GM18868 (cell line): Measurements from ENCODE around the gene MED12L.

Source experiments
- ATAC-seq: cut with Tn5 transposase; IDR thresholded peaks from one replicate; pipeline ENCODE4 v1.9.1; 2021; ENCODE audit warnings: mild to moderate bottlenecking, moderate library complexity; ENCODE audit not compliant: unreplicated experiment

MED12L gene

GRCh38 chr3:151283907-151284461 is 198.5 kb downstream of the MED12L start:
- ATAC-seq = no peak

- no peak for ATAC-seq
These were observed 200.5 kb downstream of the MED12L start for GRCh38 chr3:151285940-151286339.

DNA sequence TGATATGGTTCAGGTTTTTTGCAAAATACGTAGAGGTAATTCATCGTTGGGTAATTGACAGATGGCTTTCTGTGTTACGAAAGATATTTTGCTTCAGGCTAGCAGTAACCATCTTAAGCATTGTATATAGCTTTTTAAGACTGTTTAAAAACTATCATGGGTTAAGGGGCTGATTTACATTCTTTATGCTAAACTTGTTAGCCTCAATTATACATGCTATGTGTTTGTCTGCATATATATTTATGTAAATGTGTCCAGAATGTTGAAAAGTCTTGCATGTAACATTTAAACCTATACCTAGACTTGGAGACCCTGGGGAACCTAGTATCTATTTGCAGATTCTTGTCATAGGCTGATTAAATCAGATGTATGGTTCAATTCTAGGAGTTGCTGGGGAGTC is 204.0 kb downstream of the MED12L start:
- no peak for ATAC-seq

DNA sequence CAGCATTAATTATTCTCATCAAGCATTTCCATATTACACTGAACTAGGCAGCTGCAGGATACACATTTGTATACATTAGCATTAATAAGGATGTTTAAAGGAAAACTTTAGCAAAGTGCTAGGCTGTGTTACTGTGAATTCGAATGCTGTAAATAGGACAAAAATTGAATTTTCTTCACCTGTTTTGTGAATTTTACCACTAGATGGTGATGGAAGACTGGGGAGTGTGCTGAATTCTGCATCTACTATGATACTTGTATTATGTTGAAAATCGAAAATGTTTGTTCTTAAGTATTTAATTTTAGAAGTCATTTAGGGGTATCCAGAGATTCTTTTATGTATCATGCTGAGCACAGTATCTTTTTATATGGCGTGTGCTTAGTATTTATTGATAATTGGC is 205.2 kb downstream of the MED12L start:
- no peak for ATAC-seq

DNA sequence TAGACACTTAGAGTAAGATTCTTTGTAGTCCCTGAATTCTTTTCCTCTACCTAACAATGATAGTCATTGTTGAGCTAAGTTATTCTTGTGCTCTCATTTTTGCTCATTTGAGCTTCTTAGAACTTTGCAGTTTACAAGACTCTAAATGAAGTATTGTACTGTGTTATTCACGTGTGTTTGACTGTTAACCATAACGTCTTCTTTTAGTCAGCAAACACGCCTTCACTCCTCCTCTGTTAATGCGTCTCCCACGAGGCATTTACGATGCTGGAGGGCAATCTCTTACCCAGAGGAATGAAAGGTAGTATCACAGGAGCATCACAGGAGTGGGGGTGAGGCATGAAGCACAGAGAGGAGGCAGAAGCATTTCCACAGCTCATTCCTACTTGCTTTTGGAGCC is 207.7 kb downstream of the MED12L start:
- ATAC-seq = peak; percentile 44

DNA sequence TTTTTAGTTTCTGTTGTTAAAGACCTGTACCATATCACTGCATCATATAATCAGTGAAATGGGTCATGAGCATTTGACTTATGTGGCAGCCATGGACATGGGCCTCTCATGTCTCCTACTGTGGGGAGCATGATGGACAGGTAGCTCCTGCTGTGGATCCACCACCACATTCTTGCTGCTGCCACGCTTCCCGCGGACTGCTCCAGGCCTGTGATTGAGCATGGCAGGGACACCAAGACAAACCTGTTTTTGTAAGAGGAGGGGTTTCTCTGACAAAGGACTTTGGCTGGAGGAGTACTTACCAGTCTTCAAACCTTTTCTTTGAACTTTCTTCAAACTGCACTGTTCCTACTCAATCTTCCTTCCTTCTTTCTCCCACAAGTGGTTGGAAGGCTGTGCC is 210.8 kb downstream of the MED12L start:
- no peak for ATAC-seq

DNA sequence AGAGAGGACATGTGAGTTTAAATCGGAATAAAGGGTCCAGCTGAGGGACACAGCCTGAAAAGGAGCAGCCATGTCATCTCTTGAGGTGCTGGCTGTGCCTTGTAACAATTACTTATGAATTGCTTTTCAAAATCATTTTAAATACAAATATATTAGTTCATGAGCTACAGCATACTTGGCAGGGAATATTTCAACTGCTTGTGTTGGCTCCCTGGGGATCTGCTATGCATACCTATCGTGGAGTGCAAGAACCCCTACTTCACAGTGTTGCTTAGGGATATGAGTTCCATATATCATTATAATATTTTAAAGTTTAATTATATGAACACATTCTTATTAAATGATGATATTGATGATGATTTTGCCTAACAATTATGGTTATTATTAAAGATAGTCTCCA is 212.0 kb downstream of the MED12L start:
- ATAC-seq = no peak

DNA sequence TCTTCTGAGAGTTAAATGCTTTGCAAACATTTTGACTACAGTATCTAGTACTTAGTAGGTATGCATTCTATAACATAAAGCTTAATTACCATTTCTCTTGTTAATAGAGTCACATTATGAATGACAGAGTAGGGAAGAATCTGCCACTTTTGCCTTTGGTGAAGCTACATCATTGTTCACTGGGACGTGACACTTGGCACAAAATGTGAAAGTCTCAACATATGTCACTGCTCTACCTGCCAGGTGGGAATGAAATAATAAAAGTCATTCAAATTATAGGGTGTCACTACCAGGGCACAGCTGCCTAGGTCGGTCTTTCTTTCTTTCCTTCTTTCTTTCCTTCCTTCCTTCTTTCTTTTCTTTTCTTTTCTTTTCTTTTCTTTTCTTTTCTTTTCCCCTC is 213.5 kb downstream of the MED12L start:
- no peak for ATAC-seq

- no peak for ATAC-seq
These were observed 215.1 kb downstream of the MED12L start for GRCh38 chr3:151300539-151300938.

DNA sequence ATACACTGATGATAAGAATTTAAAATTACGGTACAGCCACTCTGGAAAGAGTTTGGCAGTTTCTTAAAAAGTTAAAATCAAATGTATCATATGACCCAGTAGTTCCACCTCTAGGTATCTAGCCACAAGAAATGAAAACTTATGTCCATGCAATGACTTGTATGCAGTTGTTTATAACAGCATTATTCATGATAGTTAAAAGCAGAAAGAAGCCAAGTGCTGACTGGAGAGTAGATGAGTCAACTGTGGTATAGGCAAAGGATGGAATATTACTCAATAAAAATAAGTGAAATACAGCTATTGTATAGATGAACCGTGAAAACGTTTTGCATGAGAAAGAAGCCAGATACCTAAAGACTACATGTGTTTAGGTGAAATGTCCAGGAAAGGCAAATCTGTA is 216.3 kb downstream of the MED12L start:
- ATAC-seq = no peak

DNA sequence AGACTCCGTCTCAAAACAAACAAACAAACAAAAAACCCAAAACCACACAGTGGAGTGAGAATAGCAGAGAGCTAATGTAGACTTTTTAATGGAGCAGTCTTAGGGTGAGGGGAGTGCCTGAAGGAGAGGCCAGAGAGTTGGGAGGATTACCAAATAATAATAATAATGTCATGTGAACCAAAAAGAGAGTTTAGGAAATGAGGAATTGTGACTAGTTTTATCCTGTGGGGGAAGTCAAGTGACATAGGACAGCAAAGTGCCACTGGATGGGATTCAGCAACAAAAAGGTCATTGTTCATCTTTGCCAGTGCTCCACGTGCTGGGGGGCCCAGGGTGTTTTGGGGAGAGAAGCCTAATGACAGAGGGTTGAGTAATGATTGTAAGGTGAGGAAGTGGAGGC is 218.3 kb downstream of the MED12L start:
- ATAC-seq = no peak

DNA sequence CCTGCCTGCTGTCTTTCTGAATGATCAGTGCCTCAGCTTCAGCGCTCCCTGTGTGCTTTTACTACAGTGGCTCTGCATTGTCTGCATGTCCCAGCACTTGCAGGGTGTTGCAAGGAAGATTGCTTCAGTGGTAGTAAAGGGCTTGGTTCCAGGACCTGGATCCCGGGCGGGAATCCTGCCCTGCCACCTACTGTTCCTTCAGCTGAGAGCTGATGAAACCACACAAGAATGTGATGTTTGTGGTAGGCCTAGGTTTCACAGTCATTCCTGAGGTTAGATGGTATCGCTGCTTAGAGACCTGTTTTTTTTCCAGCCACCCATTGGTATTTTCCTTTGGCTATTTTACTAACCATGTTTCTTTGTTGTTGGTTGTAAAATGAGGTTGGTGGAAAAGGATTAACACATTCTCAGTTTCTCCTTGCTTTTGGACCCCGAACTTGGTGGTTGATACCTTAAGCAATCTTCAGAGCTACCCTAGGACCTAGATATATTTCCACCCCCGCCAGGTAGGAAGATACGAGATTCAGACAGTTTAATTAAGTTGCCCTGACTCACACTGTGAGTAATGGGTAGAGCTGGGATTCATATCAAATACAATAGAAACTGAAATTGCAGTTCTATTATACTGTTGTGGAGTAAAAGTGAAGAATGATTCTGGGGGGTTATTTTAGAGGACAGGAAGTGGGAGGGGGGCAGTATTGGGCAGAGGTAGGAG is 219.8 kb downstream of the MED12L start:
- no peak for ATAC-seq

DNA sequence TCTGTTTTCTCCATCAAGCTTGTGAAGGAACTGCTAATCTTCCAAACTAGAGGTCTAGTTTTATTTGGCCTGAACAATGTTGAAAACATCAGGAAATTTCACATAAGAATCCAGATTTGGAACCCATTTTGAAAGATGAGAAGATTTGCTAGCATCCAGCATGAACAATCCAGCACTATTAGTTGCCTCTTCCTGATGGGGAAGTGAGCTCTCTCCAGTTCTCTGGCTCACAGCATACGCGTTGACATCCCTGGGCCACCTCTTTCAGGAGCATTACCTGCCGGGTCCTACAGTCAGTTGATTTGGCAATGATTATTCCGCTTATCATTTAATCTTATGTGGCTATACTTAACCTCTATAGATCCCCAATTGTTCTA is 220.3 kb downstream of the MED12L start:
- no peak for ATAC-seq

DNA sequence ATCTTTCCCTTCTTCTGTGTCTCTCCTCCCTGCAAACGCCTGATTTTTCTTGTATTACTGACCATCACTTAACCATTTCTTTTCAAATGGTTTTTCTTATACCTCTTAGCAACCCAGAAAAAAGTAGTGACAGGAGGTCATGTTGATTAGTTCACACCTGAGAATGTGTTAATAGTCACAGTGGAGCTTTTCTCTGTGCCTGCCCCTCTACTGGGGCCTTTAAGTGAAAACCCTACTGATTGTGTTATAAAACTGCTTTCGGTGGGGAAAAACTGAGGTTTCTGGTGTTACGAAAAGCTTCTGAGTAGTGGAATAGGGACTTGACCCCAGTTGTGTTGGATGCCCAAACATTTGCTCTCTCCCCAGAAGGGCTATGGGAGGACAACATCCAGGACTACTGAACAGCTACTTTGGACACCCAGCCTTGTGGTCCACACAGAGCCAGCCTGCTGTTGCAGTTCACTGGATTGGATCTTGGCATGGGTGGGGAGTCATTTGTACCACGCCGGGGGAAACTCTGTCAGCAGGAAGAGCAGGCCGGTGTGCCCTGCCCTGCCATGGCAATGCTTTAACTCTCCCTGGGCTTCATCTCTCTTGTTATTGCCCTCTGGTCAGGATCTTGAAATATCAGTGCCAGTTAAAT is 220.8 kb downstream of the MED12L start:
- ATAC-seq = no peak

DNA sequence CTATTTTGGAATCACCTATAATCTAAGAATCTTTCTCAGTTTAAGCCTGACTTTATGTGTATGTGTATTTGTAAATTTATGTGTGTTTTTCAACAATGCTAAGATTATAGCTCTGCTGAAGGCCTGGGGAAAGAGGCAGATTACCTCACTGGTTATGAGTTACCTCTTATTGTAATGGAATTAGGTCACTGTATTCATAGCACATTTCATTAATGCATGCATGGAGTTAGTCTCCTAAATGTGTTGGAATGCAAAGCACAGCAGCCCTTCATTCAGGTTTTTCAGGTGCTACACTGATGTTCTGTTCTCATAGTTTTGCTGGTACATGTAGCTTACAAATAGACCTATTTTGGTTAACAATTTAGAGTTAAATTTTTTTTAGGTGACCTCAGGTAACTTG is 221.7 kb downstream of the MED12L start:
- no peak for ATAC-seq

- no peak for ATAC-seq
These were observed 222.4 kb downstream of the MED12L start for GRCh38 chr3:151307583-151308488.

GRCh38 chr3:151309566-151309965 is 224.1 kb downstream of the MED12L start:
- no peak for ATAC-seq

GRCh38 chr3:151312972-151313371 is 227.5 kb downstream of the MED12L start:
- ATAC-seq = no peak

GRCh38 chr3:151314137-151314536 is 228.7 kb downstream of the MED12L start:
- no peak for ATAC-seq

GRCh38 chr3:151314593-151314992 is 229.1 kb downstream of the MED12L start:
- ATAC-seq = no peak

DNA sequence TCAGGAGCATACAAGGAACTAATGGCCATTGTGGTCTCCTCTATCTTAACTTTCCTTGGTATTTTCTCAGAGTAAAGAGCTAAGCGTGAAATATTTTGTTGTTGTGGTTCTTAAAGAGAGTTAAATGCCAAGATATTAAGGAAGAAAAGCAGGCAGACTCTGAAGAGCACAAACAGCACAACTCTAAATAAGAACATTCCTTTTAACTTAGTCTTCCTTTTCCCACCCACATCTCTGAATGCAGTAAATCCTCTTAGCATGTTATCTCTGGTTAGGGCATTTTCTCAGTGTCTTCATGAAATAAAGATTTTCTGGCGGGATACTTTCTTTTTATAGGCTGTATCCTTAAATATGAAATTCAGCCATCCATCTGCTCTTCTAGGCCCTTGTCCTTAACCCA is 229.7 kb downstream of the MED12L start:
- no peak for ATAC-seq

GRCh38 chr3:151315846-151316245 is 230.4 kb downstream of the MED12L start:
- ATAC-seq = no peak
